HUES48 (cell line): ENCODE data around the gene FKBP10.

Experiments
- H3K27ac ChIP-seq: one replicate; pipeline ENCODE4 v1.7.0; 2013; ENCODE audit warnings: low read depth, low read length, inconsistent platforms
- H3K27me3 ChIP-seq: 2 replicates; pipeline ENCODE4 v1.6.1; 2013; ENCODE audit warnings: mild to moderate bottlenecking, low read length; ENCODE audit not compliant: control insufficient read depth, insufficient read depth
- H3K36me3 ChIP-seq: 2 replicates; pipeline ENCODE4 v1.6.1; 2013; ENCODE audit warnings: low read length; ENCODE audit not compliant: control insufficient read depth, insufficient read depth
- H3K4me1 ChIP-seq: 2 replicates; pipeline ENCODE4 v1.6.1; 2013; ENCODE audit warnings: mild to moderate bottlenecking, low read length; ENCODE audit not compliant: control insufficient read depth, insufficient read depth
- H3K4me3 ChIP-seq: 2 replicates; pipeline ENCODE4 v1.5.1; 2013; ENCODE audit warnings: mild to moderate bottlenecking, low read depth, low read length
- H3K9ac ChIP-seq: 2 replicates; pipeline ENCODE4 v1.6.1; 2013; ENCODE audit warnings: mild to moderate bottlenecking, low read depth, low read length, moderate library complexity
- H3K9me3 ChIP-seq: 2 replicates; pipeline ENCODE4 v1.6.1; 2013; ENCODE audit warnings: low read length; ENCODE audit not compliant: control insufficient read depth, insufficient read depth

FKBP10 gene

GRCh38 chr17:41813699-41814124 lies 908 bp downstream of the FKBP10 start:
- peak overlapping the region; percentile 34 for H3K9ac ChIP-seq
- H3K27ac ChIP-seq: peak overlapping the region; percentile 88
- peak overlapping the region; percentile 79 for H3K4me3 ChIP-seq
- no peaks in the 10 kb centered on the region for H3K9me3 ChIP-seq
- H3K4me1 ChIP-seq: peaks cover 15% of the 10 kb centered on the region
- H3K27me3 ChIP-seq: peaks cover 6% of the 10 kb centered on the region
- H3K36me3 ChIP-seq: peaks cover 10% of the 10 kb centered on the region

- Histone ChIP-seq H3K9ac (peak overlapping the region; percentile 34; the same call in 1 of the 2 replicates), H3K36me3 (peaks cover 13% of the 10 kb centered on the region), H3K27me3 (peaks cover 6% of the 10 kb centered on the region), H3K9me3 (no peaks in the 10 kb centered on the region), H3K4me1 (peaks cover 18% of the 10 kb centered on the region), H3K4me3 (peak overlapping the region; percentile 79), H3K27ac (no peak overlapping the region)
These were observed 1.4 kb downstream of the FKBP10 start for GRCh38 chr17:41814195-41814594.

GRCh38 chr17:41816637-41817320 lies 4.0 kb downstream of the FKBP10 start:
- Histone ChIP-seq H3K36me3 (peaks cover 36% of the 10 kb centered on the region), H3K4me3 (no peak overlapping the region), H3K27me3 (no peaks in the 10 kb centered on the region), H3K27ac (no peak overlapping the region), H3K9ac (no peak overlapping the region), H3K4me1 (peaks cover 23% of the 10 kb centered on the region), H3K9me3 (no peaks in the 10 kb centered on the region)

- H3K9ac ChIP-seq: no peak overlapping the region
- peaks cover 44% of the 10 kb centered on the region for H3K36me3 ChIP-seq
- H3K9me3 ChIP-seq: no peaks in the 10 kb centered on the region
- no peak overlapping the region for H3K4me3 ChIP-seq
- no peaks in the 10 kb centered on the region for H3K27me3 ChIP-seq
- no peak overlapping the region for H3K27ac ChIP-seq
- peaks cover 23% of the 10 kb centered on the region for H3K4me1 ChIP-seq
These were observed 5.2 kb downstream of the FKBP10 start for GRCh38 chr17:41818024-41818423.

- Histone ChIP-seq H3K4me3 (no peak overlapping the region), H3K4me1 (peaks cover 11% of the 10 kb centered on the region), H3K9ac (no peak overlapping the region), H3K27ac (no peak overlapping the region), H3K36me3 (peaks cover 62% of the 10 kb centered on the region), H3K9me3 (no peaks in the 10 kb centered on the region), H3K27me3 (no peaks in the 10 kb centered on the region)
These were observed 9.0 kb downstream of the FKBP10 start for GRCh38 chr17:41821776-41822175.

GRCh38 chr17:41822216-41823140 lies 9.7 kb downstream of the FKBP10 start:
- Histone ChIP-seq H3K27ac (no peak overlapping the region), H3K27me3 (no peaks in the 10 kb centered on the region), H3K36me3 (peaks cover 66% of the 10 kb centered on the region), H3K4me1 (peaks cover 11% of the 10 kb centered on the region), H3K9ac (no peak overlapping the region), H3K9me3 (no peaks in the 10 kb centered on the region), H3K4me3 (no peak overlapping the region)

GRCh38 chr17:41823141-41823524 lies 10.3 kb downstream of the FKBP10 start:
- Histone ChIP-seq H3K4me3 (no peak overlapping the region), H3K4me1 (peaks cover 11% of the 10 kb centered on the region), H3K36me3 (peaks cover 70% of the 10 kb centered on the region), H3K27ac (no peak overlapping the region), H3K27me3 (no peaks in the 10 kb centered on the region), H3K9me3 (no peaks in the 10 kb centered on the region), H3K9ac (no peak overlapping the region)

GRCh38 chr17:41823580-41823979 lies 10.8 kb downstream of the FKBP10 start:
- peaks cover 11% of the 10 kb centered on the region for H3K4me1 ChIP-seq
- no peak overlapping the region for H3K27ac ChIP-seq
- no peaks in the 10 kb centered on the region for H3K27me3 ChIP-seq
- no peaks in the 10 kb centered on the region for H3K9me3 ChIP-seq
- peaks cover 70% of the 10 kb centered on the region for H3K36me3 ChIP-seq
- H3K9ac ChIP-seq: no peak overlapping the region
- H3K4me3 ChIP-seq: no peak overlapping the region

- Histone ChIP-seq H3K27ac (no peak overlapping the region), H3K9me3 (no peaks in the 10 kb centered on the region), H3K9ac (no peak overlapping the region), H3K27me3 (no peaks in the 10 kb centered on the region), H3K36me3 (peaks cover 73% of the 10 kb centered on the region), H3K4me3 (no peak overlapping the region), H3K4me1 (peaks cover 9% of the 10 kb centered on the region)
These were observed 11.3 kb downstream of the FKBP10 start for GRCh38 chr17:41824086-41824485.

- no peak overlapping the region for H3K27ac ChIP-seq
- no peaks in the 10 kb centered on the region for H3K4me1 ChIP-seq
- no peak overlapping the region for H3K9ac ChIP-seq
- no peaks in the 10 kb centered on the region for H3K9me3 ChIP-seq
- H3K27me3 ChIP-seq: no peaks in the 10 kb centered on the region
- H3K36me3 ChIP-seq: peaks cover 72% of the 10 kb centered on the region
- no peak overlapping the region for H3K4me3 ChIP-seq
These were observed 12.5 kb downstream of the FKBP10 start for GRCh38 chr17:41825175-41825845.
